Measurements from ENCODE around the gene SMAD2.

SMAD2 gene

GRCh38 chr18:47895565-47896250 is 34.8 kb downstream of the SMAD2 start:
- no peak for DNase-seq (ENCODE audit: low spot score)

GRCh38 chr18:47893939-47894699 is 36.3 kb downstream of the SMAD2 start:
- no peak for DNase-seq (ENCODE audit: low spot score)

GRCh38 chr18:47893047-47893446 is 37.4 kb downstream of the SMAD2 start:
- no peak for DNase-seq (ENCODE audit: low spot score)

DNA sequence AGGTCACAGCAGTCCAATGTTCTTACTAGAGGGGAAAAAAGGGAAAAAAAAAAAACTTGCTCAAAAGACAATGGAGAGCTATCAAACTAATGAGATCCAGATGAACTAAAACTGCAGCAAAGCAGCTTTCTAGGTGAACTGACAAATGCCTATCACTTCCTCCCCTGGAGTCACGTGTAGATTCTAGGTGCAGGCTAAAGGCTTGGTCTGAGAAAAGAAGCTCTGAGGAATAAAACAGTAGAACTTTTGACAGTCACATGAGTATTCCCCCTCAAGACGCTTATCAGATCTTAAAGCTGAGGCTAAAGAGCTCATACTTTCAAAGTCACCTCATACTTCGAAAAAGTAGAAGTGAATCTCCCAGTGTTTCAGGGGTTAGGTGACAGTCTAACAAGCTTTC is 42.3 kb downstream of the SMAD2 start:
- DNase-seq (ENCODE audit: low spot score): no peak

DNA sequence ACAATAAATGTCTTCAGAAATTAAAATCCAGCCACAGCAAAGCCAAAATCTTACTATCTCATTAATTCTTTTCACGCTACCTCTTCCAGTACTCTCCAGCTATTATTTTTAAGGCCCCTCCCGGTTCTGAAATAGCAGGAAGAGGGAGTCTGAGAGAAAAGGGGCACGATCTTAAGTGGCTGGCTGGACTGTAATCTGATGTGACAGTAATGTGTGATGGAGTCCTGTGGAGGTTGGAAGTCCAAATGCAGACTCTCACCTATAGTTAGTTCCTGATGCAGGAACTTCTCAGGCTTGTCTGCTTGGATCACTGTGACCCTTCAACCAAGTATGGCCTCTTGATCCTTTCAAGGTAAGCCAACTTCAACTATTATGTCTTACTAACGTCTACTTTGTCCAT is 43.2 kb downstream of the SMAD2 start:
- no peak for DNase-seq (ENCODE audit: low spot score)

DNA sequence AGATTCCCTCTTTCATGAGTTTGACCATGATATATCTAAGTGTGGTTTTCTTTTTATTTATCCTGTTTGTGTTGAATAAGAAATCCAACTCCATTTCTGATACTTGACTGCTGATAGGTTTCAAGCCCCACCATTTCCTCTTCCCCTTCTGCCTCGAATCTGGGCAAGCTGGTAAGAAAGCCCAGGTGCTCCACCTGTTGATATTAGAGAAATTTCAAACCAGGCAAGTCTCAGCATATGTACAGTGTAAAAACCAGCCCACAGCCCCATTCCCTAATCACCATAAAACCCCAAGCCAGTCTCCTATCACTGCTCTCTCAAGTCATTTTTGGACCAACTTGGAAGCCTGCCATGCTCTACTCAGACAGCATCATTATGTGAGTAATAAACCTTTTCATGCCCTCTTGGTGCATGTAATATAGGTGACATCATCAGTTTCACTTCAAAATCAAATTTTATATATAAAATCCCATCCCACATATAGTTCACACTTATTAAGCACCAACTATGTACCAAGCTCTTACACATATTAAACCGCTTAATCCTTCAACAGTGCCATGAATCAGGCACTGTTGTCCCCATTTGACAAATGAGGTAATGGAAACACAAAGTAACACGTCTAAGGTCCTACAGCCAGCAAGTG is 46.6 kb downstream of the SMAD2 start:
- no peak for DNase-seq (ENCODE audit: low spot score)

DNA sequence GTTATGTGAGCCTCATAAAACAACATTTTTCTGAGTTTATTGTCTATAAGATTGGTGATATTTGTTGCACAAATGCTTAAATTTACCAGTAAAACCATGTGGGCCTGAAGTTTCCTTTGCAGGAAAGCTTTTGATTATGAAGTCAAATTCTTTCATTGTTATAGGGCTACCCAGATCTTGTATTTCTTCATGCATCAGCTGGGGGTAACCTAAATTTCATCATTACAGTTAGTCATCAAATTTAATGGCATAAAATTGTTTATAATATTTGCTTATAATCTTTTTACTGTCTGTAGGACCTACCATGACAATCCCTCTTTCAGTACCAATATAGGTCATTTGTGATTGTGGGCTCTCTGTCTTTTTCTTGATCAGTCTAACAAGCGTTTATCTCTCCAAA is 47.8 kb downstream of the SMAD2 start:
- DNase-seq (ENCODE audit: low spot score): no peak

DNA sequence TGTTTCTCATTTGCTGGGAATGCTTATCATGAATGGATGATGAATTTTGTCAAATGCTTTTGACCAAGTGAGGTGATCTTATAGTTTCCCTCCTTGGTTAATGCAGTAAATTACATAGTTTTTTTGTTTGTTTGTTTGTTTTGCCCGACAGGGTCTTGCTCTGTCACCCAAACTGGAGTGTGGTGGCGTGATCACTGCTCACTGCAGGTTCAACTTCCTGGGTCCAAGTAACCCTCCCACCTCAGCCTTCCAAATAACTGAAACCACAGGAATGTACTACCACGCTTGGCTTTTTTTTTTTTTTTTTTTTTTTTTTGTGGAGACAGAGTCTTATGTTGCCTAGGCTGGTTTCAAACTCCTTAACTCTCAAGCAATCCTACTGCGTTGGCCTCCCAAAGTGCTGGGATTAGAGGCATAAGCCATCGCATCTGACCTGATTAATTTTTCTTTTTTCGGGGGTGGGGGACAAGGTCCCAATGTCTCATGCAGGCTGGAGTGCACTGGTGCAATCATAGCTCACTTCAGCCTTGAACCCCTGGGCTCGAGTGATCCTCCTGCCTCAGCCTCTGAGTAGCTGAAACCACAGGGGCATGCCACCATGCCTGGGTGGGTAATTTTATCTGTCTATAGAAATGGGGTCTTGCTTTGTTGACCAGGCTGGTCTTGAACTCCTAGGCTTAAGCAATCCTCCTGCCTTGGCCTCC is 48.6 kb downstream of the SMAD2 start:
- no peak for DNase-seq (ENCODE audit: low spot score)

DNA sequence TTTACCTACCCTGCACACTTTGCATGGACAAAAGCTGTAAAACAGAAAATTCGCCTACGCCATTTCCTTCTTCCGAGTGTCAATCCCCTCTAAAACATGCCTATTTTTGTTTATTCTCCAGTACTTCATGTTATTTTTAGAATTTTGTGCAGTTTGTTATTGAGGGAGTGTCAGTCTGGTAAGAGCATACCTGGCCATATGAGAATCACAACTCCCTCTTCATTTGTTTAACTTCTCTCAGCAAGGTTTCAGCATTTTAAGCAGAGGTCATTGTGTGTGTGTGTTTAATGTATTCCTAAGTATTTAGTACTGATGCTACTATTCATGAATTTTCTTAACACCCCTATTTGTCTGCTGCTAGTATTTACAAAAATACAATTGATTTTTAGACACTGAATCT is 49.4 kb downstream of the SMAD2 start:
- DNase-seq (ENCODE audit: low spot score): no peak

DNA sequence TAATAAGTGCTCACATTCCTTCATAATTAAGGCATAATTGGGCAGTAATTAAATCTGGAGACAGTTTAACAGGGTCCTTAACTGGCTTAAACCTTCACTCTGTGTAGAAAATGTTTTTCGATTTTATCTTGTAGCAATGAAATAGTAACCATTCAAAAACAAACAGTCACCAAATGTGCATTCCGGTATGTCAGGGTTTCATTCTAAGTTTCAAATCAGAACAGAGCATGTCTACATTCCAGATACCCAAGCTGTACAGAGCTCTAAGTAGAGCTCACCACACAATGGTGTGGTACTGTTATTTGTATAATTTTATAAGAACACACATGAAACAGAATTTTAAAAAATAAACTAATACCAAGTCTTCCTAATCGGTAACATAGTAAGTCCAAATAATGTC is 52.6 kb downstream of the SMAD2 start:
- no peak for DNase-seq (ENCODE audit: low spot score)

- DNase-seq (ENCODE audit: low spot score): no peak
Observed at GRCh38 chr18:47876813-47877212, 53.6 kb downstream of the SMAD2 start.

DNA sequence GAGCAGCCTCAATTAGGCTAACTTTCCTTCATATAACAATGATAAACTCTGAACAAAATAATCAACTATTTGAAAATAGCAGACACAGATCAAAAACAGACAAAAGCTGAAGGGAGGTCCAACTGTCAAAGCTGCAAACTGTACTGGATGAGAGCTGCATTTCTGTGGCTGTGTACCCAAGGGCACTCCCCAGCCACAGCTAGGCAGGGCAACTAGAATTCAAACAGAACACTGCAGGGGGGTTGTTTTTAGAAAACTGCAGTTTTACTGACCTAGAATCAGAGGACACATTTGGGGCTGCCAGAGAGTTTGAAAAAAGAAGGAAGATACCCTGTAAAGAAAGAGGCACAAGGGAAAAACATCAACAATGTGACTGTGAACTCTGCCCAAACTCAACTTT is 56.8 kb downstream of the SMAD2 start:
- no peak for DNase-seq (ENCODE audit: low spot score)

GRCh38 chr18:47872426-47872825 is 58.0 kb downstream of the SMAD2 start:
- no peak for DNase-seq (ENCODE audit: low spot score)

- DNase-seq (ENCODE audit: low spot score): no peak
Observed at GRCh38 chr18:47871288-47871687, 59.2 kb downstream of the SMAD2 start.

- no peak for DNase-seq (ENCODE audit: low spot score)
Observed at GRCh38 chr18:47870605-47871004, 59.9 kb downstream of the SMAD2 start.

DNA sequence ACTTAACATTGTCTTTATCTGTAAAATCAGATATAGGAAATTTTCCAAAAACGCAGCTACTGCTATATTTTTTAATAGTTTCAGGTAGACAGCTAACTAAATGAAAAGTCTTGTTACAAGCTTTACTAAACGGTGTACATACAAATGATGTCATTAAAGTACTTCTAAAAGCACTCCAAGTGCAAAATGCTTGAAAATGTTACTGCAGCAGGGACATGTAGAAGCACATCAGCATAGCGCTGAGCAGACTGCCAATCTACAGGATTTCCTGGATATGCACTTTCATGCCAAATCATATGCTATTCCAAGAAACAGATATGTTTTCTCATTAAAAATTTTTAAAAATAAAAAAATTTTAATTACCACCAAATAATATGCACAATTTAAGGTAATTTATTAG is 61.7 kb downstream of the SMAD2 start:
- no peak for DNase-seq (ENCODE audit: low spot score)

- DNase-seq (ENCODE audit: low spot score): no peak
Observed at GRCh38 chr18:47865183-47865582, 65.3 kb downstream of the SMAD2 start.

- DNase-seq (ENCODE audit: low spot score): no peak
Observed at GRCh38 chr18:47863041-47863440, 67.4 kb downstream of the SMAD2 start.

- no peak for DNase-seq (ENCODE audit: low spot score)
Observed at GRCh38 chr18:47858607-47859006, 71.9 kb downstream of the SMAD2 start.

DNA sequence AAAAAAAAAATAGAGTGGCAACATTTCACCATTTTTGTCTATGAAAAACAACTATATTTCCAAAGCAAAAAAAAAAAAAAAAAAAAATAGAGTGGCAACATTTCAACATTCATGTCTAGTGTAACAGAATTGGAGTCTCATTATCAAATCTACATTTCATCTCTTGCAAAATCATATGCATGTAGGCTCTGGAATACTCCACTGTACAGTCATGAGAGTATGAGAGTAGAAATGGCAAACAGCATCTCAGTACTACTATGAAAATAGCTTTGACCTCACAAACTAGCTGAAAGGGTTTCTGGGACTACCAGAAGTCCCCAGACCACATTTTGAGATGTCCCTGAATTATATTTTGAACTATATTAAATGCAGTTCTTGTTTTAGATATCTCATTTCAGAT is 82.8 kb downstream of the SMAD2 start:
- no peak for DNase-seq (ENCODE audit: low spot score)

- DNase-seq (ENCODE audit: low spot score): no peak
Observed at GRCh38 chr18:47846431-47846830, 84.0 kb downstream of the SMAD2 start.

GRCh38 chr18:47844828-47845498 is 85.5 kb downstream of the SMAD2 start:
- no peak for DNase-seq (ENCODE audit: low spot score)

All from HuH-7.5 (cell line).